ENCODE measurements around the gene WDR73.
"Not testable (repeated sequence)": the region's sequence is repeated elsewhere in the genome, so short reads cannot be mapped to it uniquely, and the experiment has no call there.

The WDR73 gene

GRCh38 chr15:84653910-84654688 lies at the start of gene WDR73:
WDR73 (minus strand) TSS chr15:84654283; CDS start chr15:84654274, 9 bp downstream.
- H3K4me3 ChIP-seq (ENCODE audit: low read depth, low read length) = peak within 1 kb of the TSS; percentile 80

DNA sequence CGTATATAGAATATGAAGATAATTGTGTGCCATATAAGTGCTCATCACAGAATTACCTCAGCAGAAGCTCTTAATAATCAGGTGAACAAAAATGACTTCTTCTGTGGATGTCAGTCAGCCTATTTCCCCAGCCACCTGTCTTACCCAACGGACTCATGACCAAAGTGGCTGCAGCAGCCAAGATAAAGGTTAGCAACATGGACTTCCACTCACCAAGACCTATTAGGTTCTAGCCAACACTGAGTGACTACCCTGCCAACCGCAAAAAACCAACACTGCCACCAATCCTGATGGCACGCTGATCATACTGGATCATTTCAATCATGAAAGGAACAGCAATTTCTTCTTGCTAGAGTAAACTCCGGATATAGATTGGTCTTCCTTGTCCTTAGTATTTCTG lies 49.7 kb upstream of the WDR73 start:
- no peak overlapping the region for H3K4me3 ChIP-seq (ENCODE audit: low read depth, low read length)

DNA sequence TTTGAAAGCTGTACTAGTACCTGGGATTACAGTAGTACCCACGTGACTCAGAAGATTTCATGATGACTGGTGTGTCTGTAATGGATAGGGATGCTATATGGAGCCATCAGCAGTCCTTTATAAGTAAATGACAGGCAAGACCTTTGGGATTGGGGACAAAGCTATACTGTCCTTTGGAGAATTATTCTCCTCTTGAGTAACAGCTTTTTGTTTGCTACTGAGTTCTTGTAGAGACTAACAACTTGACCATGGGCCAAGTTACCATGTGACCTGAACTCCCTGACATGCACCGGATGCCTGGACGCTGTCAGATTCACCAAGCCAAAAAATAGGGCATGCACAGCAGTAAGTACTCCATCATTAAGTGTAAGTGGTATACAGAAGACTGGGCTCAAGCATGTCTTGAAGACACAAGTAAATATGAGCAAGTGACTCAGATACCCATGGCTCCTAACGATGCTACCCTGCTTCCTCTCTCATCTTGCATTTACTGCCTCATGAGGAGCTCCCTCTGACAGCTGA lies 48.9 kb upstream of the WDR73 start:
- no peak overlapping the region for H3K4me3 ChIP-seq (ENCODE audit: low read depth, low read length)

- H3K4me3 ChIP-seq (ENCODE audit: low read depth, low read length) = no peak overlapping the region
Observed at GRCh38 chr15:84699538-84700191, 45.6 kb upstream of the WDR73 start.

GRCh38 chr15:84697236-84697990 lies 43.3 kb upstream of the WDR73 start:
- no peak overlapping the region for H3K4me3 ChIP-seq (ENCODE audit: low read depth, low read length)

DNA sequence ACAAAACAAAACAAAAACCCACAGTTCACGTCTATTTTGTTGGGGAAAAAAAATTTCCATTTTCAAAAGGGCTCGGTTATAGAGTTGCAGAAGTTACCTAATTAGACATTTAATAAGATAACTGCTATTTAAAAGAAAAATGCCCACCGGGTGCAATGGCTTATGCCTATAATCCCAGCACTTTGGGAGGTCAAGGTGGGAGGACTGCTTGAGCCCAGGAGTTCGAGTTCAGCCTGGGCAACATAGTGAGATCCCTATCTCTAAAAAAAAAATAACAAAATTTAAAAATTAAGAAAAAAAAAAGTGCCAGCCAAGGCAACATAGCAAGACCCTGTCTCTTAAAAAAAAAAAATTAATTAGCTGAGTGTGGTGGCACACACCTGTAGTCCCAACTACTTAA lies 42.7 kb upstream of the WDR73 start:
- H3K4me3 ChIP-seq (ENCODE audit: low read depth, low read length) = no peak overlapping the region

- H3K4me3 ChIP-seq (ENCODE audit: low read depth, low read length) = no peak overlapping the region
Observed at GRCh38 chr15:84690342-84690741, 36.3 kb upstream of the WDR73 start.

GRCh38 chr15:84689858-84690257 lies 35.8 kb upstream of the WDR73 start:
- no peak overlapping the region for H3K4me3 ChIP-seq (ENCODE audit: low read depth, low read length)

DNA sequence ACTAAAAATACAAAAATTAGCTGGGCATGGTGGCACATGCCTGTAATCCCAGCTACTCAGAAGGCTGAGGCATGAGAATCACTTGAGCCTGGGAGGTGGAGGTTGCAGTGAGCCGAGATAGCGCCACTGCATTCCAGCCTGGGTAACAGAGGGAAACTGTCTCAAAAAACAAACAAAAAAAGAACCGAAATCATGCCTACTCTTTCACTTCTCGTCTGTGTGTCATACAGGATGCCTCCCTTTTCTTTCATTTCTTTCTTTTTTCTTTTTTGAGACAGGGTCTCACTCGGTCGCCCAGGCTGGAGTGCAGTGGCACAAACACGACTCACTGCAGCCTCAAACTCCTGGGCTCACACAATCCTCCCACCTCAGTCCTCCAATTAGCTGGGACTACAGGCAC lies 32.4 kb upstream of the WDR73 start:
- not testable (repeated sequence) for H3K4me3 ChIP-seq (ENCODE audit: low read depth, low read length)

DNA sequence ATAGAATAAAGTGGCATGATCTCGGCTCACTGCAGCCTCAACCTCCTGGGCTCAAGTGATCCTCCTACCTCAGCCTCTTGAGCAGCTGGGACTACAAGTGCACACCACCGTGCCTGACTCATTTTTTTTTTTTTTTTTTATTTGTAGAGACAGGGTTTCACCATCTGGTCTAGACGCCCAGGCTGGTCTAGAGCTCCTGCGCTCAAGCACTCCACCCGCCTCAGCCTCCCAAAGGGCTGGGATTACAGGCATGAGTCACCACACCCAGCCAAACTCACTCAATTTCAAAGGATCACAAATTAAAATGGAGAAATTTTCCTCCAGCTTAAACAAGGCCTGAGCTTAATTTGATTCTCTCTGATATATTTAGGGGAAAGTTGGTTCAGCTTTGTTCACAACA lies 31.2 kb upstream of the WDR73 start:
- H3K4me3 ChIP-seq (ENCODE audit: low read depth, low read length) = no peak overlapping the region

GRCh38 chr15:84684092-84684491 lies 30.0 kb upstream of the WDR73 start:
- H3K4me3 ChIP-seq (ENCODE audit: low read depth, low read length) = no peak overlapping the region

GRCh38 chr15:84681831-84682230 lies 27.7 kb upstream of the WDR73 start:
- no peak overlapping the region for H3K4me3 ChIP-seq (ENCODE audit: low read depth, low read length)

DNA sequence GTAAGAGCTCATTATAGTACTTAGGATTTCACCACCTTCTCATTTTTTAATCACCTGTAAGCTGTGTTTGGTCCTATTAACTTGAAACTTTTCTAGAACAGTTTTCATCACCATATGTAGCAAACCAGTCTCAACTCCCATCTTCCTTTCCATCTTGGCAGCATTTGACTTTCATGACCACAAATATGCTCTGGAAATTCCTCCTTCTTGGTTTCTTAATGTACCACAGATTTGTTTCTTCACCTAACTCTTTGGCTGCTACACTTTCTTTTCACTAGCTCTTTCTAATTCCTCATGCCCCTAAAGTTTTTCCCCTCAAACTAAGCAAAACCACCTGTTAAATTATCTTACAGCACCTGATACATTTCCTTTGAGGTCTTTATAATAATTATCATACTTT lies 17.1 kb upstream of the WDR73 start:
- H3K4me3 ChIP-seq (ENCODE audit: low read depth, low read length) = no peak overlapping the region

- no peak overlapping the region for H3K4me3 ChIP-seq (ENCODE audit: low read depth, low read length)
Observed at GRCh38 chr15:84669726-84670125, 15.6 kb upstream of the WDR73 start.

- H3K4me3 ChIP-seq (ENCODE audit: low read depth, low read length) = no peak overlapping the region
Observed at GRCh38 chr15:84668221-84668982, 14.3 kb upstream of the WDR73 start.

- no peak overlapping the region for H3K4me3 ChIP-seq (ENCODE audit: low read depth, low read length)
Observed at GRCh38 chr15:84666373-84666772, 12.3 kb upstream of the WDR73 start.

DNA sequence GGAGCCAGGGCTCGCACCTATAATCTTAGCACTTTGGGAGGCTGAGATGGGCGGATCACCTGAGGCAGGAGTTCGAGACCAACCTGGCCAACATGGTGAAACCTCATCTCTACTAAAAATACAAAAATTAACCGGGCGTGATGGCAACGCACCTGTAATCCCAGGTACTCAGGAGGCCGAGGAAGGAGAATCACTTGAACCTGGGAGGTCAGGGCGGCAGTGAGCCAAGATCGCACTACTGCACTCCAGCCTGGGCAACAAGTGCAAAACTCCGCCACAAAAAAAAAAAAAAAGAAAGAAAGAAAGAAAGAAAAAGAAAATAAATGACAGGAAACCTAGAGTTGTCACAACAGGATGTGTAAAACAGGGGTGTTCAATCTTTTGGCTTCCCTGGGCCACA lies 6.9 kb upstream of the WDR73 start:
- H3K4me3 ChIP-seq (ENCODE audit: low read depth, low read length) = no peak overlapping the region

- H3K4me3 ChIP-seq (ENCODE audit: low read depth, low read length) = no peak overlapping the region
Observed at GRCh38 chr15:84659904-84660781, 6.1 kb upstream of the WDR73 start.

- H3K4me3 ChIP-seq (ENCODE audit: low read depth, low read length) = no peak overlapping the region
Observed at GRCh38 chr15:84658788-84659411, 4.8 kb upstream of the WDR73 start.
